ENCODE measurements around the gene COL4A2.

- TF ChIP-seq EZH2 (IDR thresholded peaks at IDR 0.05) = no peak
- TF ChIP-seq POLR2AphosphoS5 (IDR thresholded peaks at IDR 0.05; ENCODE audit: borderline replicate concordance, low read depth, low read length) = no peak
- no peak for TF ChIP-seq FOXP2 (optimal IDR thresholded peaks at IDR 0.05; ENCODE audit: control extremely low read depth, extremely low read length, insufficient read depth)
Measured at GRCh38 chr13:110462091-110462490, 155.0 kb downstream of the COL4A2 start.
